GM23338 (cell line): Measurements from ENCODE around the gene MFAP3. TPM values are rescaled to one million over a fixed set of nuclear protein-coding genes. Genes with fewer than 3 reads are reported as not detected.

Source experiments
- ATAC-seq: fragments of 200-7000 bp; cut with Tn5 transposase; 3 replicates; pipeline ENCODE4 v1.9.1; 2020
- DNase-seq: peaks from one replicate; pipeline ENCODE4 v3.0.0-alpha.2; 2015; ENCODE audit warnings: low spot score
- H2AFZ ChIP-seq: fragments of 200-600 bp; sonication (generic); 2 replicates; pipeline ENCODE4 v1.8.0; 2016; ENCODE audit warnings: antibody characterized with exemption, mild to moderate bottlenecking, moderate library complexity
- H3F3A ChIP-seq: fragments of 200-600 bp; sonication (generic); replicated peaks from 2 replicates; pipeline ENCODE4 v1.8.0; 2017; ENCODE audit warnings: antibody characterized with exemption, mixed run types, low read depth
- H3K27ac ChIP-seq: fragments of 200-600 bp; sonication (generic); 2 replicates; pipeline ENCODE4 v1.6.1; 2016; ENCODE audit warnings: low read depth
- H3K27me3 ChIP-seq: fragments of 200-600 bp; sonication (generic); 2 replicates; pipeline ENCODE4 v1.8.0; 2016; ENCODE audit warnings: mild to moderate bottlenecking, mixed run types, moderate library complexity; ENCODE audit not compliant: insufficient read depth
- H3K36me3 ChIP-seq: fragments of 200-600 bp; sonication (generic); 2 replicates; pipeline ENCODE4 v1.8.0; 2016; ENCODE audit warnings: mild to moderate bottlenecking; ENCODE audit not compliant: insufficient read depth
- H3K4me1 ChIP-seq: fragments of 200-600 bp; sonication (generic); 2 replicates; pipeline ENCODE4 v1.8.0; 2016; ENCODE audit warnings: mild to moderate bottlenecking, moderate library complexity; ENCODE audit not compliant: insufficient read depth
- H3K4me2 ChIP-seq: fragments of 200-600 bp; sonication (generic); 2 replicates; pipeline ENCODE4 v1.7.1; 2017; ENCODE audit warnings: mixed run types
- H3K4me3 ChIP-seq: fragments of 200-600 bp; sonication (generic); 2 replicates; pipeline ENCODE4 v1.6.1; 2016; ENCODE audit warnings: mixed run types
- H3K79me2 ChIP-seq: fragments of 200-600 bp; sonication (generic); replicated peaks from 2 replicates; pipeline ENCODE4 v1.8.0; 2017; ENCODE audit warnings: mild to moderate bottlenecking; ENCODE audit not compliant: insufficient read depth
- H3K9me2 ChIP-seq: fragments of 200-600 bp; sonication (generic); 2 replicates; pipeline ENCODE4 v1.8.0; 2017; ENCODE audit not compliant: insufficient read depth
- H4K20me1 ChIP-seq: fragments of 200-600 bp; sonication (generic); replicated peaks from 2 replicates; pipeline ENCODE4 v1.8.0; 2017; ENCODE audit warnings: mild to moderate bottlenecking; ENCODE audit not compliant: insufficient read depth
- H3K27ac Mint-ChIP-seq: 2 replicates; pipeline ENCODE4 v1.8.0; 2020; ENCODE audit warnings: inconsistent platforms, mild to moderate bottlenecking, moderate library complexity, mixed read lengths
- H3K27me3 Mint-ChIP-seq: 3 replicates; pipeline ENCODE4 v1.8.0; 2022; ENCODE audit warnings: low read depth, mild to moderate bottlenecking, moderate library complexity, mixed read lengths, inconsistent platforms; ENCODE audit not compliant: insufficient read depth, poor library complexity
- H3K36me3 Mint-ChIP-seq: 3 replicates; pipeline ENCODE4 v1.8.0; 2021; ENCODE audit warnings: low read depth, mild to moderate bottlenecking, inconsistent platforms, moderate library complexity, mixed read lengths
- H3K4me1 Mint-ChIP-seq: 3 replicates; pipeline ENCODE4 v1.8.0; 2020; ENCODE audit warnings: mild to moderate bottlenecking, inconsistent platforms, mixed read lengths
- H3K4me3 Mint-ChIP-seq: 3 replicates; pipeline ENCODE4 v1.8.0; 2021; ENCODE audit warnings: moderate library complexity, mild to moderate bottlenecking, inconsistent platforms, mixed read lengths
- H3K9me3 Mint-ChIP-seq: 3 replicates; pipeline ENCODE4 v1.8.0; 2020; ENCODE audit warnings: moderate library complexity, mild to moderate bottlenecking, inconsistent platforms, mixed read lengths
- CREB1 ChIP-seq: fragments of 250-450 bp; sonication (Bioruptor Pico); IDR thresholded peaks from 2 replicates; pipeline ENCODE4 v1.5.0; 2020; ENCODE audit warnings: low read depth, mild to moderate bottlenecking, moderate library complexity
- CTCF ChIP-seq, 2 experiments: fragments of 200-600 bp in 1 of 2; sonication (generic) in 1 of 2; conservative IDR thresholded peaks; 2 replicates each; pipeline versions ENCODE4 v1.5.1 to v1.6.1; 2016 to 2017; ENCODE audit warnings: antibody characterized with exemption in 2 of 2, low read depth in 2 of 2, mild to moderate bottlenecking in 2 of 2, moderate library complexity in 1 of 2
- ETS1 ChIP-seq: IDR thresholded peaks from 2 replicates; pipeline ENCODE4 v1.6.1; 2016; ENCODE audit warnings: antibody characterized with exemption
- EZH2 ChIP-seq: fragments of 200-600 bp; sonication (generic); IDR thresholded peaks from one replicate; pipeline ENCODE4 v1.8.0; 2017; ENCODE audit warnings: antibody characterized with exemption, mild to moderate bottlenecking, low read depth; ENCODE audit not compliant: unreplicated experiment
- EZH2phosphoT487 ChIP-seq: fragments of 200-600 bp; sonication (generic); IDR thresholded peaks from one replicate; pipeline ENCODE4 v1.8.1; 2018; ENCODE audit warnings: antibody characterized with exemption; ENCODE audit not compliant: unreplicated experiment
- JUNB ChIP-seq: IDR thresholded peaks from one replicate; pipeline ENCODE4 v1.6.1; 2016; ENCODE audit warnings: antibody characterized with exemption; ENCODE audit not compliant: unreplicated experiment
- NANOG ChIP-seq: IDR thresholded peaks from 2 replicates; pipeline ENCODE4 v1.6.1; 2016; ENCODE audit warnings: antibody characterized with exemption, borderline replicate concordance
- POLR2AphosphoS5 ChIP-seq: IDR thresholded peaks from 2 replicates; pipeline ENCODE4 v1.6.1; 2016; ENCODE audit warnings: antibody characterized with exemption, low read depth
- REST ChIP-seq: IDR thresholded peaks from one replicate; pipeline ENCODE4 v1.6.1; 2018; ENCODE audit warnings: antibody characterized with exemption; ENCODE audit not compliant: unreplicated experiment
- STAT1 ChIP-seq: IDR thresholded peaks from one replicate; pipeline ENCODE4 v1.6.1; 2016; ENCODE audit warnings: antibody characterized with exemption; ENCODE audit not compliant: unreplicated experiment
- ZNF114 ChIP-seq: fragments of 250-450 bp; sonication (Bioruptor Pico); IDR thresholded peaks from 2 replicates; pipeline ENCODE4 v1.5.0; 2020; ENCODE audit warnings: mild to moderate bottlenecking, moderate library complexity
- ZNF331 ChIP-seq: fragments of 250-450 bp; sonication (Bioruptor Pico); IDR thresholded peaks from 2 replicates; pipeline ENCODE4 v1.5.0; 2020; ENCODE audit warnings: low read depth, mild to moderate bottlenecking, moderate library complexity
- ZNF462 ChIP-seq: fragments of 250-450 bp; sonication (Bioruptor Pico); IDR thresholded peaks from 2 replicates; pipeline ENCODE4 v1.5.0; 2020; ENCODE audit warnings: mild to moderate bottlenecking, moderate library complexity
- polyA plus RNA-seq: library from polyadenylated mRNA; unstranded; fragments of >200 nt; fragmentation: Nextera tagmentation; extraction: Ambion mirVana; gene quantifications from 2 replicates; pipeline ENCODE4 v1.2.1, GENCODE V29; 2016
- total RNA-seq: library from RNA; depleted of rRNA; stranded (reverse); fragments of >200 nt; shearing (Covaris generic); gene quantifications from 2 replicates; pipeline ENCODE4 v1.2.3, GENCODE V29; 2014

The MFAP3 gene
- total and polyA plus RNA-seq, 2 experiments from 2014 or later: 2.9 to 47.5 TPM

GRCh38 chr5:154031937-154032489 lies 6.8 kb upstream of the MFAP3 start:
- ATAC-seq (no peak), DNase-seq (no peak)
- no peak overlapping the region for H3K27ac ChIP-seq
- Mint-ChIP-seq H3K36me3 (no peaks in the 10 kb centered on the region), H3K27me3 (no peaks in the 10 kb centered on the region), H3K9me3 (no peaks in the 10 kb centered on the region), H3K4me3 (no peak overlapping the region), H3K27ac (no peak overlapping the region), H3K4me1 (no peaks in the 10 kb centered on the region)
- H3F3A ChIP-seq: no peaks in the 10 kb centered on the region
- H3K4me3 ChIP-seq: no peak overlapping the region
- no peaks in the 10 kb centered on the region for H3K27me3 ChIP-seq
- no peaks in the 10 kb centered on the region for H3K79me2 ChIP-seq
- H3K9me2 ChIP-seq: no peaks in the 10 kb centered on the region
- no peak overlapping the region for H3K4me2 ChIP-seq
- H2AFZ ChIP-seq: no peak overlapping the region
- H3K36me3 ChIP-seq: no peaks in the 10 kb centered on the region
- H4K20me1 ChIP-seq: no peaks in the 10 kb centered on the region
- H3K4me1 ChIP-seq: no peaks in the 10 kb centered on the region
- no peak for TF ChIP-seq ZNF462 (CRISPR knock-in tag)
- no peak for TF ChIP-seq ZNF331 (CRISPR knock-in tag)
- no peak for TF ChIP-seq REST
- TF ChIP-seq POLR2AphosphoS5: no peak
- no peak for TF ChIP-seq NANOG
- TF ChIP-seq CTCF (conservative IDR thresholded peaks at IDR 0.05; ENCODE audit: low read depth in 2 of 2): no peak
- TF ChIP-seq STAT1: no peak
- TF ChIP-seq ETS1: no peak
- TF ChIP-seq JUNB: no peak
- TF ChIP-seq ZNF114: no peak
- no peak for TF ChIP-seq CREB1 (CRISPR knock-in tag)
- no peak for TF ChIP-seq EZH2
- TF ChIP-seq EZH2phosphoT487: no peak
